ENCODE results near the gene TRANK1. TPM values are rescaled to one million over a fixed set of nuclear protein-coding genes. Genes with fewer than 3 reads are reported as not detected.

TRANK1 gene
- total RNA-seq, 1 experiment from 2014 or later: 0.58 TPM

GRCh38 chr3:36909181-36909580, 35.7 kb downstream of the TRANK1 start:
- TF ChIP-seq EZH2 (IDR thresholded peaks at IDR 0.05; ENCODE audit: low read length, unreplicated experiment) (no peak), EZH2phosphoT487 (IDR thresholded peaks at IDR 0.05; ENCODE audit: borderline replicate concordance, low read length) (no peak), CTCF (conservative IDR thresholded peaks at IDR 0.05; ENCODE audit: low read depth, low read length) (no peak)
- peak overlapping the region; percentile 53 for H3K27ac ChIP-seq (ENCODE audit: low read length)
- POLR2A ChIA-PET (ENCODE audit: unreplicated experiment): no interaction called here
- no peaks in the 10 kb centered on the region for H3K36me3 ChIP-seq (ENCODE audit: low read depth, low read length)
- no peaks in the 10 kb centered on the region for H3F3A ChIP-seq (ENCODE audit: low read length, unreplicated experiment)
- H3K79me2 ChIP-seq (ENCODE audit: low read length): no peaks in the 10 kb centered on the region
- H3K9me3 ChIP-seq (ENCODE audit: low read length): no peaks in the 10 kb centered on the region
- H4K20me1 ChIP-seq (ENCODE audit: low read length): no peaks in the 10 kb centered on the region
- no peak overlapping the region for H2AFZ ChIP-seq (ENCODE audit: low read length)
- no peak overlapping the region for H3K9ac ChIP-seq (ENCODE audit: low read length)
- DNase-seq (no peak), ATAC-seq (no peak)
- CTCF ChIA-PET: interaction anchor here (1.0 to 5.5 kb wide), 2 partner anchors 49 to 50 kb away, joined by 7 to 84 read pairs; no protein-coding TSS in a partner anchor
- no TSS peak for BruUV-seq (replicated peaks)
- H3K9me2 ChIP-seq (replicated peaks; ENCODE audit: low read length): no peaks in the 10 kb centered on the region
- peaks cover 34% of the 10 kb centered on the region for H3K4me1 ChIP-seq (ENCODE audit: insufficient read depth, low read length)
- H3K4me2 ChIP-seq (ENCODE audit: low read length): peak overlapping the region; percentile 87
- no peak overlapping the region for H3K4me3 ChIP-seq (ENCODE audit: low read length)
- intact Hi-C loops (cut with micrococcal nuclease): no loop called here
- H3K27me3 ChIP-seq (ENCODE audit: low read length): no peaks in the 10 kb centered on the region

GRCh38 chr3:36908647-36909180, 36.1 kb downstream of the TRANK1 start:
- Histone ChIP-seq H3K36me3 (ENCODE audit: low read depth, low read length) (no peaks in the 10 kb centered on the region), H3F3A (ENCODE audit: low read length, unreplicated experiment) (no peaks in the 10 kb centered on the region), H4K20me1 (ENCODE audit: low read length) (no peaks in the 10 kb centered on the region), H3K79me2 (ENCODE audit: low read length) (no peaks in the 10 kb centered on the region), H3K4me3 (ENCODE audit: low read length) (peak overlapping the region; percentile 78), H3K27ac (ENCODE audit: low read length) (peak overlapping the region; percentile 53), H2AFZ (ENCODE audit: low read length) (peak overlapping the region; percentile 94), H3K9ac (ENCODE audit: low read length) (peak overlapping the region; percentile 24; the same call in 1 of the 2 replicates), H3K4me1 (ENCODE audit: insufficient read depth, low read length) (peaks cover 34% of the 10 kb centered on the region), H3K9me2 (replicated peaks; ENCODE audit: low read length) (no peaks in the 10 kb centered on the region), H3K4me2 (ENCODE audit: low read length) (peak overlapping the region; percentile 87), H3K27me3 (ENCODE audit: low read length) (no peaks in the 10 kb centered on the region), H3K9me3 (ENCODE audit: low read length) (no peaks in the 10 kb centered on the region)
- ATAC-seq: no peak
- BruUV-seq (replicated peaks): no TSS peak
- POLR2A ChIA-PET (ENCODE audit: unreplicated experiment): interaction anchor here (0.6 kb wide), 1 partner anchor 24 kb away, joined by 4 read pairs; no protein-coding TSS in a partner anchor
- DNase-seq: no peak
- CTCF ChIA-PET: interaction anchor here (5.5 kb wide), 1 partner anchor 50 kb away, joined by 84 read pairs; no protein-coding TSS in a partner anchor
- TF ChIP-seq CTCF (conservative IDR thresholded peaks at IDR 0.05; ENCODE audit: low read depth, low read length) (no peak), EZH2phosphoT487 (IDR thresholded peaks at IDR 0.05; ENCODE audit: borderline replicate concordance, low read length) (no peak), EZH2 (IDR thresholded peaks at IDR 0.05; ENCODE audit: low read length, unreplicated experiment) (no peak)
- intact Hi-C loops (cut with micrococcal nuclease): loop anchor here (1.0 kb wide), 1 partner anchor 50 kb away; no protein-coding TSS in a partner anchor
